SK-N-SH (cell line): Measurements from ENCODE around the gene PPP3CA. TPM values are rescaled to one million over a fixed set of nuclear protein-coding genes. Genes with fewer than 3 reads are reported as not detected.

Experiments
- CTCF ChIA-PET: fragments of 300-600, 350-600 bp; formaldehyde crosslinking; extraction: SDS; loops from one replicate; lab custom pipeline; 2021; lab: Yijun Ruan, JAX
- POLR2A ChIA-PET: fragments of 350-600 bp; sonication (Branson Sonifier 250); formaldehyde crosslinking; extraction: SDS; loops from one replicate; lab custom pipeline; 2020; ENCODE audit warnings: antibody characterized with exemption, inconsistent platforms; lab: Yijun Ruan, JAX
- DNase-seq: peaks from one replicate; pipeline ENCODE4 v3.0.0; 2012
- H2AFZ ChIP-seq: fragments of 200-600 bp; sonication (generic); 2 replicates; pipeline ENCODE4 v1.8.1; 2016; ENCODE audit warnings: antibody characterized with exemption, mild to moderate bottlenecking, low read depth
- H3F3A ChIP-seq: fragments of 200-600 bp; sonication (generic); replicated peaks from 2 replicates; pipeline ENCODE3; 2016; ENCODE audit warnings: antibody characterized with exemption, mild to moderate bottlenecking; ENCODE audit not compliant: insufficient read depth
- H3K27ac ChIP-seq, 2 experiments: fragments of 200-500 bp in 1 of 2; fragments of 200-600 bp in 1 of 2; sonication (Bioruptor generic) in 1 of 2; sonication (generic), shearing (Covaris generic) in 1 of 2; 2 replicates each; pipeline versions ENCODE4 v1.5.1 to v1.6.1; 2014 to 2016; ENCODE audit warnings: low read depth in 2 of 2, inconsistent platforms in 1 of 2, low read length in 1 of 2, mild to moderate bottlenecking in 1 of 2, mixed read lengths in 1 of 2
- H3K27me3 ChIP-seq: fragments of 200-600 bp; sonication (generic), shearing (Covaris generic); 2 replicates; pipeline ENCODE4 v1.6.1; 2016; ENCODE audit warnings: mixed run types; ENCODE audit not compliant: insufficient read depth
- H3K36me3 ChIP-seq, 2 experiments: fragments of 200-500 bp in 1 of 2; fragments of 200-600 bp in 1 of 2; sonication (Bioruptor generic) in 1 of 2; sonication (generic) in 1 of 2; replicated peaks in 1 of 2; 2 replicates each; pipeline versions ENCODE3 to v1.5.1; 2014 to 2016; ENCODE audit warnings: low read length in 1 of 2, mild to moderate bottlenecking in 1 of 2; ENCODE audit not compliant: insufficient read depth in 2 of 2, control insufficient read depth in 1 of 2
- H3K4me1 ChIP-seq, 2 experiments: fragments of 200-500 bp in 1 of 2; fragments of 200-600 bp in 1 of 2; sonication (Bioruptor generic) in 1 of 2; sonication (generic), shearing (Covaris generic) in 1 of 2; 2 replicates each; pipeline versions ENCODE4 v1.5.1 to v1.6.1; 2014 to 2016; ENCODE audit warnings: low read depth in 1 of 2, low read length in 1 of 2, mixed run types in 1 of 2; ENCODE audit not compliant: insufficient read depth in 2 of 2, control insufficient read depth in 1 of 2
- H3K4me2 ChIP-seq: fragments of 200-600 bp; sonication (generic), shearing (Covaris generic); 2 replicates; pipeline ENCODE4 v1.6.1; 2017; ENCODE audit warnings: mixed run types
- H3K4me3 ChIP-seq, 2 experiments: fragments of 200-500 bp in 1 of 2; fragments of 200-600 bp in 1 of 2; sonication (Bioruptor generic) in 1 of 2; sonication (generic), shearing (Covaris generic) in 1 of 2; 2 replicates each; pipeline versions ENCODE4 v1.5.1 to v1.8.1; 2014 to 2016; ENCODE audit warnings: low read depth in 2 of 2, inconsistent platforms in 1 of 2, low read length in 1 of 2, mild to moderate bottlenecking in 1 of 2, mixed read lengths in 1 of 2, moderate library complexity in 1 of 2
- H3K79me2 ChIP-seq: fragments of 200-600 bp; sonication (generic); 2 replicates; pipeline ENCODE4 v1.8.1; 2017; ENCODE audit warnings: mild to moderate bottlenecking; ENCODE audit not compliant: insufficient read depth
- H3K9ac ChIP-seq: fragments of 200-600 bp; sonication (generic); 2 replicates; pipeline ENCODE4 v1.6.1; 2017; ENCODE audit warnings: mixed run types
- H3K9me2 ChIP-seq: fragments of 200-600 bp; sonication (generic); 2 replicates; pipeline ENCODE4 v1.6.1; 2017; ENCODE audit warnings: mixed run types
- H3K9me3 ChIP-seq: fragments of 200-600 bp; sonication (generic); 2 replicates; pipeline ENCODE4 v1.6.1; 2017; ENCODE audit warnings: mixed run types, mild to moderate bottlenecking, moderate library complexity
- H4K20me1 ChIP-seq: fragments of 200-600 bp; sonication (generic); 2 replicates; pipeline ENCODE4 v1.6.1; 2017; ENCODE audit warnings: mild to moderate bottlenecking, mixed run types; ENCODE audit not compliant: insufficient read depth
- CHD2 ChIP-seq: fragments of 150-350 bp; IDR thresholded peaks from 2 replicates; pipeline ENCODE4 v1.6.1; 2018; ENCODE audit warnings: low read length; ENCODE audit not compliant: partially characterized antibody
- EZH2phosphoT487 ChIP-seq: fragments of 200-600 bp; sonication (generic); IDR thresholded peaks from 2 replicates; pipeline ENCODE4 v1.6.1; 2017; ENCODE audit warnings: low read depth, mixed run types, mild to moderate bottlenecking, antibody characterized with exemption, moderate library complexity, borderline replicate concordance
- FOXJ3 ChIP-seq: sonication (generic); formaldehyde crosslinking; IDR thresholded peaks from 2 replicates; pipeline ENCODE4 v1.5.1; 2020; ENCODE audit warnings: mild to moderate bottlenecking, missing genetic modification reagents
- FOXM1 ChIP-seq: IDR thresholded peaks from 2 replicates; pipeline ENCODE4 v1.4.0; 2012; ENCODE audit warnings: low read depth, mild to moderate bottlenecking
- GABPA ChIP-seq: IDR thresholded peaks from 2 replicates; pipeline ENCODE4 v1.4.0; 2012; ENCODE audit warnings: low read depth, mild to moderate bottlenecking
- IRF3 ChIP-seq: fragments of 150-350 bp; IDR thresholded peaks from 2 replicates; pipeline ENCODE4 v1.6.1; 2016; ENCODE audit warnings: mild to moderate bottlenecking, low read depth, low read length
- JUND ChIP-seq: IDR thresholded peaks from 2 replicates; pipeline ENCODE4 v1.4.0; 2012
- TCF12 ChIP-seq: IDR thresholded peaks from 2 replicates; pipeline ENCODE4 v1.4.0; 2012
- TEAD4 ChIP-seq: IDR thresholded peaks from 2 replicates; pipeline ENCODE4 v1.4.0; 2012; ENCODE audit warnings: mild to moderate bottlenecking, borderline replicate concordance; ENCODE audit not compliant: insufficient read depth
- WGBS: methylation state at CpG from one replicate; pipeline ENCODE4 v1.1.6; 2017; ENCODE audit warnings: low lambda C conversion rate; 5-methylcytosine and 5-hydroxymethylcytosine counted together
- polyA plus RNA-seq, 3 experiments: library from polyadenylated mRNA; depleted of rRNA; stranded (reverse); fragments of >200 nt; gene quantifications; 2 replicates each; pipeline ENCODE4 v1.2.3, GENCODE V29; 2012

Gene PPP3CA
- polyA plus RNA-seq, 1 of the 3 experiments (the other 2 are of a cell fraction), result 10.7 TPM

DNA sequence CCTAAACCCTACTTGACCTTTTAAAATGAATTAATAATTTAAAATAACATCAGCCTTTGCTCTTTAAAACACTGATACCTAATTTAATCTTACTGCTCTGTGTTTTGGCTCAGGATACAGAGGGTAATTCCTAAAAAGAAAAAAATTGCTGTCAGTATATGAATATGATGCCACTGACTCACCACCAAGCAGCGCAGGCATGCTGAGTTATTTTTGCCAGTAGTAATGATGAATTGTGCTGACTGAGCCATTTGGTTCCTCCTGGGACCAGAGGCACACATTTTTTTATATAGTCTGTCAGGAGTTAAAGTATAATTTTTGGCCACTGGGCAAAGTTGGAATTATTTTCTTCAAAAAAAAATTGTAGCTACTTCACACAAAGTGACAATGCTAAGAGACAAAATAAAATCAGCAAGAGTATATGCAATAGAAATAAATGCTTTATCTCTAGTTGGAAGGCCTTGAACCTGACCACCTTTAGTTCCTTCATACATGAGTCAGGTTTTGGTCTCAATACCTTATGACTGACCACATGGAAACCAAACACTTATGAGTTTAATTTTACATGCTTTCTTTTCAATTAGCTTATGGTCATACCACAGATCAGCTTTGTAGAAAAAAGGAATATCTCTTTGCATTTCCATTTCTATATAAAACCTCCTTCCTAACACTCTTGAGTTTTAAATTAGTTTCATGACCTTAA is 115.1 kb downstream of the PPP3CA start (continued):
- peak; percentile 78 for TF ChIP-seq TEAD4

DNA sequence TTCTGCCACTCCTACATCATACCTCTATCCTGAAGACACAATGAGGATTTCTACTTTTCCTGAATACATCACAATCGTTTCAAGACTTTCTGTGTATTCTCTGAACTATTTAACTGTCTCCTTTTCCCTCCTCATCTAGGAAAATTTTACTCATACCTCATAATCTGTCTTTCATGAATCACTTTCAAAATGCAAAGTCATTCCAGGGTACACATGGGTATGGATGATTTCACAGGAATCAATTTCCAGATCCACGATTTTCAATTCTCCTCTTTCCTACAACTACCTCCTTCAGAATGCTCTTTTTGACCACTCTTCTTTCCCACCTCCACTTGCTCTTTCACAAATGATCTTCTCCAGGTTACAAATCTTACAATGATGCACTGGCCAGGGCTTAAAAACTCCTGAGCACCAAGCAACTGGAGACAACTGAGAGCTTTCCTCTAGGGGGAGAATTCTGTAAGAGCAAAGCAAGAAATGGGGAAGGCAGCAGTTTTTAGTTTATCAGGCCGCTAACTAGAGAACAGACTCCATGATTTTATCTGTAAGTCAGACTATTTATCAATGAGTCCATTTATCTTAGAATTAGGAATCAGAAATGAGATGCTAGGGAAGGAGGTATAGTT is 116.4 kb downstream of the PPP3CA start:
- peaks cover 11% of the 10 kb centered on the region; the same call in 1 of the 2 replicates for H4K20me1 ChIP-seq
- POLR2A ChIA-PET, result no interaction called here
- DNase-seq, result no peak
- CTCF ChIA-PET, result no interaction called here
- H3K27me3 ChIP-seq, result no peaks in the 10 kb centered on the region
- TF ChIP-seq TEAD4 (no peak), FOXM1 (no peak), EZH2phosphoT487 (no peak), FOXJ3 (CRISPR knock-in tag) (no peak), GABPA (no peak), JUND (no peak), CHD2 (no peak)
- H3K9me2 ChIP-seq, result no peaks in the 10 kb centered on the region
- peaks cover 5 to 28% of the 10 kb centered on the region in 2 experiments; a peak in 3 of 4 replicates for H3K4me1 ChIP-seq
- no peaks in the 10 kb centered on the region for H3K9me3 ChIP-seq
- WGBS, result 49% methylated on average over 3 of the region's 3 CpGs
- peak overlapping the region in 1 of 2 experiments; percentile 46; a peak in 2 of 4 replicates for H3K27ac ChIP-seq
- H3K9ac ChIP-seq, result no peak overlapping the region
- H3K4me3 ChIP-seq, result no peak overlapping the region
- no peaks in the 10 kb centered on the region for H3K36me3 ChIP-seq
- H3K79me2 ChIP-seq, result peaks cover 64% of the 10 kb centered on the region
- H3K4me2 ChIP-seq, result no peak overlapping the region
- peaks cover 6% of the 10 kb centered on the region for H3F3A ChIP-seq
- no peak overlapping the region for H2AFZ ChIP-seq

GRCh38 chr4:101229116-101229515 is 118.2 kb downstream of the PPP3CA start:
- no peak overlapping the region for H2AFZ ChIP-seq
- H3K9me2 ChIP-seq, result no peaks in the 10 kb centered on the region
- no peaks in the 10 kb centered on the region for H3K27me3 ChIP-seq
- H3K4me2 ChIP-seq, result no peak overlapping the region
- WGBS, result 86% methylated on average over 2 of the region's 2 CpGs
- no peaks in the 10 kb centered on the region for H3K36me3 ChIP-seq
- POLR2A ChIA-PET, result no interaction called here
- no peak for TF ChIP-seq IRF3
- TF ChIP-seq TCF12, result peak; percentile 31; the same call in 1 of the 2 replicates
- CTCF ChIA-PET, result no interaction called here
- H3K4me1 ChIP-seq, result peaks cover 5 to 28% of the 10 kb centered on the region in 2 experiments; a peak in 3 of 4 replicates
- H3K9ac ChIP-seq, result no peak overlapping the region
- H3K4me3 ChIP-seq, result no peak overlapping the region
- peaks cover 14% of the 10 kb centered on the region; the same call in 1 of the 2 replicates for H4K20me1 ChIP-seq
- peaks cover 6% of the 10 kb centered on the region for H3F3A ChIP-seq
- DNase-seq, result no peak
- H3K27ac ChIP-seq, result peak overlapping the region in 1 of 2 experiments; percentile 18; a peak in 1 of 4 replicates
- H3K9me3 ChIP-seq, result no peaks in the 10 kb centered on the region
- H3K79me2 ChIP-seq, result peaks cover 51% of the 10 kb centered on the region
